Ishikawa (cell line): Measurements from ENCODE around the gene PPP4C.

Experiments used
- EGR1 ChIP-seq: IDR thresholded peaks from 2 replicates; pipeline ENCODE4 v1.6.1; 2012
- EP300 ChIP-seq: IDR thresholded peaks from 2 replicates; pipeline ENCODE4 v1.6.1; 2012; ENCODE audit warnings: borderline replicate concordance
- RAD21 ChIP-seq: IDR thresholded peaks from 2 replicates; pipeline ENCODE4 v1.6.1; 2012; ENCODE audit warnings: low read depth

GRCh38 chr16:30040221-30040620 lies 35.6 kb upstream of the PPP4C start:
- TF ChIP-seq RAD21 (no peak), EP300 (no peak), EGR1 (no peak)
